ENCODE results near the gene NEDD4. TPM values are rescaled to one million over a fixed set of nuclear protein-coding genes. Genes with fewer than 3 reads are reported as not detected.

Gene NEDD4
- polyA plus RNA-seq, 1 of the 3 experiments (the other 2 are of a cell fraction), result 12.9 TPM

DNA sequence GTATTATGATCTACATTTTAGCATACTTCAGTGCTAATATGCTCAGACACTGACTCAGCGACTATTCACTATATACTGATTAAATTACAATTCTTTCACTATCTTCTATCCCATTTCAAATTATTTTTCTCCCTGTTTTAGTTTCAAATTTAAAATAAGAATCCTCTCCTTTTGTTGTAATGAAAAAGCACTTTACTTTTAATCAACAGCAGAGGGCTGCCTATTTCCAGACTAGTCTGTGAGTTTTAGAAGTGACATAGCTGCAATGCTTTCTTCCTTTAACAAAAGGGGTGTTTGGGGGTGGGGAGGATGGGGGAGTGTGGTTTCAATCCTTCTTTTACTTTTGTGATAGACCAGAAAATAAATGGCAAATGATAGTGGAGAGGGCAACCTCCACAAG, 2.4 kb downstream of the NEDD4 start:
- H3K9me3 ChIP-seq, result no peaks in the 10 kb centered on the region
- no peaks in the 10 kb centered on the region for H3K9me2 ChIP-seq
- H4K20me1 ChIP-seq (ENCODE audit: insufficient read depth), result no peaks in the 10 kb centered on the region
- H3K36me3 ChIP-seq (replicated peaks in 1 of 2; ENCODE audit: control insufficient read depth in 1 of 2, insufficient read depth in 2 of 2, low read length in 1 of 2), result no peaks in the 10 kb centered on the region
- no peak overlapping the region for H2AFZ ChIP-seq (ENCODE audit: low read depth)
- peaks cover 14 to 24% of the 10 kb centered on the region in 2 experiments; a peak in 3 of 4 replicates for H3K4me1 ChIP-seq (ENCODE audit: control insufficient read depth in 1 of 2, insufficient read depth in 2 of 2, low read depth in 1 of 2, low read length in 1 of 2)
- peaks cover 53% of the 10 kb centered on the region for H3K79me2 ChIP-seq (ENCODE audit: insufficient read depth)
- 77% methylated on average over 1 of the region's 1 CpG for WGBS (ENCODE audit: low lambda C conversion rate)
- H3K27me3 ChIP-seq (ENCODE audit: insufficient read depth), result no peaks in the 10 kb centered on the region
- H3F3A ChIP-seq (replicated peaks; ENCODE audit: insufficient read depth), result peaks cover 8% of the 10 kb centered on the region
- no peak overlapping the region for H3K9ac ChIP-seq
- DNase-seq, result no peak
- peak overlapping the region; percentile 74 for H3K4me2 ChIP-seq
- CTCF ChIA-PET, result no interaction called here
- POLR2A ChIA-PET, result no interaction called here
- H3K27ac ChIP-seq (ENCODE audit: low read depth in 2 of 2, low read length in 1 of 2), result peak overlapping the region; percentile 47 to 76; a peak in 3 of 4 replicates
- TF ChIP-seq RCOR1 (IDR thresholded peaks at IDR 0.05; ENCODE audit: low read length) (no peak), JUND (IDR thresholded peaks at IDR 0.05) (no peak), YY1 (IDR thresholded peaks at IDR 0.05; ENCODE audit: low read depth) (no peak), MXI1 (IDR thresholded peaks at IDR 0.05; ENCODE audit: low read depth, low read length) (no peak), RAD21 (IDR thresholded peaks at IDR 0.05; ENCODE audit: low read length) (peak; percentile 31)
- TF ChIP-seq, protein P1, sequence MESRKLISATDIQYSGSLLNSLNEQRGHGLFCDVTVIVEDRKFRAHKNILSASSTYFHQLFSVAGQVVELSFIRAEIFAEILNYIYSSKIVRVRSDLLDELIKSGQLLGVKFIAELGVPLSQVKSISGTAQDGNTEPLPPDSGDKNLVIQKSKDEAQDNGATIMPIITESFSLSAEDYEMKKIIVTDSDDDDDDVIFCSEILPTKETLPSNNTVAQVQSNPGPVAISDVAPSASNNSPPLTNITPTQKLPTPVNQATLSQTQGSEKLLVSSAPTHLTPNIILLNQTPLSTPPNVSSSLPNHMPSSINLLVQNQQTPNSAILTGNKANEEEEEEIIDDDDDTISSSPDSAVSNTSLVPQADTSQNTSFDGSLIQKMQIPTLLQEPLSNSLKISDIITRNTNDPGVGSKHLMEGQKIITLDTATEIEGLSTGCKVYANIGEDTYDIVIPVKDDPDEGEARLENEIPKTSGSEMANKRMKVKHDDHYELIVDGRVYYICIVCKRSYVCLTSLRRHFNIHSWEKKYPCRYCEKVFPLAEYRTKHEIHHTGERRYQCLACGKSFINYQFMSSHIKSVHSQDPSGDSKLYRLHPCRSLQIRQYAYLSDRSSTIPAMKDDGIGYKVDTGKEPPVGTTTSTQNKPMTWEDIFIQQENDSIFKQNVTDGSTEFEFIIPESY (IDR thresholded peaks at IDR 0.05; ENCODE audit: borderline replicate concordance, low read depth), result no peak
- TF ChIP-seq, protein P2, sequence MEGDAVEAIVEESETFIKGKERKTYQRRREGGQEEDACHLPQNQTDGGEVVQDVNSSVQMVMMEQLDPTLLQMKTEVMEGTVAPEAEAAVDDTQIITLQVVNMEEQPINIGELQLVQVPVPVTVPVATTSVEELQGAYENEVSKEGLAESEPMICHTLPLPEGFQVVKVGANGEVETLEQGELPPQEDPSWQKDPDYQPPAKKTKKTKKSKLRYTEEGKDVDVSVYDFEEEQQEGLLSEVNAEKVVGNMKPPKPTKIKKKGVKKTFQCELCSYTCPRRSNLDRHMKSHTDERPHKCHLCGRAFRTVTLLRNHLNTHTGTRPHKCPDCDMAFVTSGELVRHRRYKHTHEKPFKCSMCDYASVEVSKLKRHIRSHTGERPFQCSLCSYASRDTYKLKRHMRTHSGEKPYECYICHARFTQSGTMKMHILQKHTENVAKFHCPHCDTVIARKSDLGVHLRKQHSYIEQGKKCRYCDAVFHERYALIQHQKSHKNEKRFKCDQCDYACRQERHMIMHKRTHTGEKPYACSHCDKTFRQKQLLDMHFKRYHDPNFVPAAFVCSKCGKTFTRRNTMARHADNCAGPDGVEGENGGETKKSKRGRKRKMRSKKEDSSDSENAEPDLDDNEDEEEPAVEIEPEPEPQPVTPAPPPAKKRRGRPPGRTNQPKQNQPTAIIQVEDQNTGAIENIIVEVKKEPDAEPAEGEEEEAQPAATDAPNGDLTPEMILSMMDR (IDR thresholded peaks at IDR 0.05), result peak; percentile 39
- TF ChIP-seq, protein P3, sequence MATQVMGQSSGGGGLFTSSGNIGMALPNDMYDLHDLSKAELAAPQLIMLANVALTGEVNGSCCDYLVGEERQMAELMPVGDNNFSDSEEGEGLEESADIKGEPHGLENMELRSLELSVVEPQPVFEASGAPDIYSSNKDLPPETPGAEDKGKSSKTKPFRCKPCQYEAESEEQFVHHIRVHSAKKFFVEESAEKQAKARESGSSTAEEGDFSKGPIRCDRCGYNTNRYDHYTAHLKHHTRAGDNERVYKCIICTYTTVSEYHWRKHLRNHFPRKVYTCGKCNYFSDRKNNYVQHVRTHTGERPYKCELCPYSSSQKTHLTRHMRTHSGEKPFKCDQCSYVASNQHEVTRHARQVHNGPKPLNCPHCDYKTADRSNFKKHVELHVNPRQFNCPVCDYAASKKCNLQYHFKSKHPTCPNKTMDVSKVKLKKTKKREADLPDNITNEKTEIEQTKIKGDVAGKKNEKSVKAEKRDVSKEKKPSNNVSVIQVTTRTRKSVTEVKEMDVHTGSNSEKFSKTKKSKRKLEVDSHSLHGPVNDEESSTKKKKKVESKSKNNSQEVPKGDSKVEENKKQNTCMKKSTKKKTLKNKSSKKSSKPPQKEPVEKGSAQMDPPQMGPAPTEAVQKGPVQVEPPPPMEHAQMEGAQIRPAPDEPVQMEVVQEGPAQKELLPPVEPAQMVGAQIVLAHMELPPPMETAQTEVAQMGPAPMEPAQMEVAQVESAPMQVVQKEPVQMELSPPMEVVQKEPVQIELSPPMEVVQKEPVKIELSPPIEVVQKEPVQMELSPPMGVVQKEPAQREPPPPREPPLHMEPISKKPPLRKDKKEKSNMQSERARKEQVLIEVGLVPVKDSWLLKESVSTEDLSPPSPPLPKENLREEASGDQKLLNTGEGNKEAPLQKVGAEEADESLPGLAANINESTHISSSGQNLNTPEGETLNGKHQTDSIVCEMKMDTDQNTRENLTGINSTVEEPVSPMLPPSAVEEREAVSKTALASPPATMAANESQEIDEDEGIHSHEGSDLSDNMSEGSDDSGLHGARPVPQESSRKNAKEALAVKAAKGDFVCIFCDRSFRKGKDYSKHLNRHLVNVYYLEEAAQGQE (IDR thresholded peaks at IDR 0.05; ENCODE audit: low read depth, low read length), result no peak
- H3K4me3 ChIP-seq (ENCODE audit: low read depth in 2 of 2, low read length in 1 of 2), result no peak overlapping the region

DNA sequence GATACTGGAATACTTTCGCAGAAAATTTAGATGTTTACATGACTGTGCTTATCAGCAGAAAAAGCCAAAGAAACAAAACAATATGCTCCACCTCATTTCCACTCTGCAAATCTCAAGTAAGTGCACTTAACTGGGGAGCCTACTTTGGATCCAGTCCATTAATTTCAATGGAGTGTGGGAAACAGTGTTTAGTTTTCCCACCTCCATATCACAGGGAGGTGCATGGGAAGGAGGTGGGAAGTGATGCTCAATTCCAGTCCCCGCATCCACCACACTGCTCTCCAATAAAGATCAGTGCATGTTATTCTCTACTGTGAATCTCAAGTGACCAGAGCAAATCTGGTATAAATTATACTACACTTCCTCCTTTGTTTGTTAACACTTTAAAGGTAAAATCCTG, 2.9 kb downstream of the NEDD4 start:
- ChIA-PET POLR2A (no interaction called here), CTCF (no interaction called here)
- Histone ChIP-seq H3K4me1 (ENCODE audit: control insufficient read depth in 1 of 2, insufficient read depth in 2 of 2, low read depth in 1 of 2, low read length in 1 of 2) (peaks cover 14 to 24% of the 10 kb centered on the region in 2 experiments; a peak in 3 of 4 replicates), H3K4me3 (ENCODE audit: low read depth in 2 of 2, low read length in 1 of 2) (no peak overlapping the region), H3K36me3 (replicated peaks in 1 of 2; ENCODE audit: control insufficient read depth in 1 of 2, insufficient read depth in 2 of 2, low read length in 1 of 2) (no peaks in the 10 kb centered on the region), H3K79me2 (ENCODE audit: insufficient read depth) (peaks cover 58% of the 10 kb centered on the region), H3K27me3 (ENCODE audit: insufficient read depth) (no peaks in the 10 kb centered on the region), H3F3A (replicated peaks; ENCODE audit: insufficient read depth) (peaks cover 8% of the 10 kb centered on the region), H3K9ac (no peak overlapping the region), H3K4me2 (peak overlapping the region; percentile 74; the same call in 1 of the 2 replicates), H2AFZ (ENCODE audit: low read depth) (no peak overlapping the region), H4K20me1 (ENCODE audit: insufficient read depth) (no peaks in the 10 kb centered on the region), H3K9me2 (no peaks in the 10 kb centered on the region), H3K9me3 (no peaks in the 10 kb centered on the region), H3K27ac (ENCODE audit: low read depth in 2 of 2, low read length in 1 of 2) (peak overlapping the region; percentile 47 to 76; a peak in 3 of 4 replicates)
- no peak for DNase-seq
- WGBS (ENCODE audit: low lambda C conversion rate), result 77% methylated on average over 2 of the region's 2 CpGs
- no peak for TF ChIP-seq RAD21 (IDR thresholded peaks at IDR 0.05; ENCODE audit: low read length)
- TF ChIP-seq ELF1 (IDR thresholded peaks at IDR 0.05), result no peak
- TF ChIP-seq, protein P2 (IDR thresholded peaks at IDR 0.05), result no peak
- TF ChIP-seq TCF12 (IDR thresholded peaks at IDR 0.05), result no peak
- TF ChIP-seq CHD2 (IDR thresholded peaks at IDR 0.05; ENCODE audit: low read length, partially characterized antibody), result no peak
- TF ChIP-seq, protein P4, sequence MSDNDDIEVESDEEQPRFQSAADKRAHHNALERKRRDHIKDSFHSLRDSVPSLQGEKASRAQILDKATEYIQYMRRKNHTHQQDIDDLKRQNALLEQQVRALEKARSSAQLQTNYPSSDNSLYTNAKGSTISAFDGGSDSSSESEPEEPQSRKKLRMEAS (IDR thresholded peaks at IDR 0.05; ENCODE audit: low read depth), result no peak
- no peak for TF ChIP-seq SMC3 (IDR thresholded peaks at IDR 0.05; ENCODE audit: low read depth, low read length)
- TF ChIP-seq, protein P5, sequence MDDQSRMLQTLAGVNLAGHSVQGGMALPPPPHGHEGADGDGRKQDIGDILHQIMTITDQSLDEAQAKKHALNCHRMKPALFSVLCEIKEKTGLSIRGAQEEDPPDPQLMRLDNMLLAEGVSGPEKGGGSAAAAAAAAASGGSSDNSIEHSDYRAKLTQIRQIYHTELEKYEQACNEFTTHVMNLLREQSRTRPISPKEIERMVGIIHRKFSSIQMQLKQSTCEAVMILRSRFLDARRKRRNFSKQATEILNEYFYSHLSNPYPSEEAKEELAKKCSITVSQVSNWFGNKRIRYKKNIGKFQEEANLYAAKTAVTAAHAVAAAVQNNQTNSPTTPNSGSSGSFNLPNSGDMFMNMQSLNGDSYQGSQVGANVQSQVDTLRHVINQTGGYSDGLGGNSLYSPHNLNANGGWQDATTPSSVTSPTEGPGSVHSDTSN (IDR thresholded peaks at IDR 0.05), result no peak
- TF ChIP-seq EZH2phosphoT487 (IDR thresholded peaks at IDR 0.05; ENCODE audit: borderline replicate concordance, low read depth), result no peak
- TF ChIP-seq FOXM1 (IDR thresholded peaks at IDR 0.05; ENCODE audit: low read depth), result no peak
- TF ChIP-seq EP300 (IDR thresholded peaks at IDR 0.05; ENCODE audit: borderline replicate concordance in 1 of 2, low read depth in 1 of 2, low read length in 1 of 2), result no peak
